Esophagus (tissue), 2 donors: ENCODE results near the gene SGSM1. TPM values are rescaled to one million over a fixed set of nuclear protein-coding genes. Genes with fewer than 3 reads are reported as not detected.

ENCODE experiments used
- H3K27ac ChIP-seq, 2 donors: one replicate each; pipeline ENCODE4 v1.5.1; 2013; ENCODE audit warnings: low read depth in 2 of 2, mild to moderate bottlenecking in 2 of 2, inconsistent platforms in 1 of 2, low read length in 1 of 2, moderate library complexity in 1 of 2
- H3K27me3 ChIP-seq, 2 donors: one replicate each; pipeline ENCODE4 v1.6.1; 2013; ENCODE audit warnings: low read length in 2 of 2, control low read depth in 1 of 2, mild to moderate bottlenecking in 1 of 2; ENCODE audit not compliant: insufficient read depth in 2 of 2, control insufficient read depth in 1 of 2
- H3K36me3 ChIP-seq, 2 donors: one replicate each; pipeline ENCODE4 v1.6.1; 2013; ENCODE audit warnings: low read length in 1 of 2; ENCODE audit not compliant: control insufficient read depth in 2 of 2, insufficient read depth in 2 of 2
- H3K4me1 ChIP-seq, 2 donors: one replicate each; pipeline ENCODE4 v1.6.1; 2013; ENCODE audit warnings: low read length in 1 of 2; ENCODE audit not compliant: control insufficient read depth in 2 of 2, insufficient read depth in 2 of 2
- H3K4me3 ChIP-seq, 2 donors: one replicate each; pipeline ENCODE4 v1.5.1; 2013; ENCODE audit warnings: low read length in 2 of 2, mild to moderate bottlenecking in 2 of 2, low read depth in 1 of 2, moderate library complexity in 1 of 2
- H3K9me3 ChIP-seq, 2 donors: one replicate each; pipeline ENCODE4 v1.6.1; 2013; ENCODE audit warnings: mild to moderate bottlenecking in 2 of 2, low read depth in 1 of 2, low read length in 1 of 2, moderate library complexity in 1 of 2; ENCODE audit not compliant: control insufficient read depth in 2 of 2, insufficient read depth in 1 of 2
- WGBS, 2 donors: extraction: QIAGEN DNeasy Blood & Tissue Kit; methylation state at CpG; one replicate each; pipeline ENCODE4 v1.1.7; 2013; 5-methylcytosine and 5-hydroxymethylcytosine counted together
- polyA plus RNA-seq, 2 donors: library from polyadenylated mRNA; stranded (reverse); fragments of 200-250 nt; gene quantifications; one replicate each; pipeline ENCODE4 v1.2.3, GENCODE V29; 2013
- donor health status: healthy with polysubstance abuse.
- donor health status: Bipolar disorder and iron deficiency.

SGSM1 gene
- polyA plus RNA-seq, 2 donors: 0.14 to 0.16 TPM

GRCh38 chr22:24806663-24807001, 621 bp downstream of the SGSM1 start:
- Histone ChIP-seq H3K36me3 (no peaks in the 10 kb centered on the region), H3K4me3 (peak overlapping the region; percentile 52 to 55), H3K9me3 (no peaks in the 10 kb centered on the region), H3K27ac (peak overlapping the region in 1 of 2 donors; percentile 54), H3K4me1 (peaks cover 2 to 7% of the 10 kb centered on the region in 2 donors), H3K27me3 (no peaks in the 10 kb centered on the region)
- WGBS, 2 donors: 32 to 33% methylated on average over 8 to 11 of the region's 11 CpGs

GRCh38 chr22:24807284-24807950, 1.4 kb downstream of the SGSM1 start:
- H3K4me3 ChIP-seq: no peak overlapping the region
- no peaks in the 10 kb centered on the region for H3K27me3 ChIP-seq
- H3K4me1 ChIP-seq: peaks cover 2 to 7% of the 10 kb centered on the region in 2 donors
- 48 to 58% methylated on average over 10 to 11 of the region's 11 CpGs for WGBS, 2 donors
- H3K9me3 ChIP-seq: no peaks in the 10 kb centered on the region
- H3K36me3 ChIP-seq: no peaks in the 10 kb centered on the region
- no peak overlapping the region for H3K27ac ChIP-seq

GRCh38 chr22:24809331-24809730, 3.3 kb downstream of the SGSM1 start:
- Histone ChIP-seq H3K9me3 (no peaks in the 10 kb centered on the region), H3K4me3 (no peak overlapping the region), H3K27me3 (no peaks in the 10 kb centered on the region), H3K27ac (no peak overlapping the region), H3K4me1 (peaks cover 4 to 7% of the 10 kb centered on the region in 2 donors), H3K36me3 (no peaks in the 10 kb centered on the region)
- 38 to 48% methylated on average over 2 of the region's 2 CpGs for WGBS, 2 donors

GRCh38 chr22:24810043-24810749, 4.2 kb downstream of the SGSM1 start:
- Histone ChIP-seq H3K36me3 (no peaks in the 10 kb centered on the region), H3K27me3 (no peaks in the 10 kb centered on the region), H3K9me3 (peaks cover 0 to under 1% of the 10 kb centered on the region in 2 donors), H3K27ac (peak overlapping the region in 1 of 2 donors; percentile 34), H3K4me1 (peaks cover 4 to 7% of the 10 kb centered on the region in 2 donors), H3K4me3 (no peak overlapping the region)
- 56 to 64% methylated on average over 14 of the region's 14 CpGs for WGBS, 2 donors

GRCh38 chr22:24812950-24813775, 7.2 kb downstream of the SGSM1 start:
- Histone ChIP-seq H3K27me3 (no peaks in the 10 kb centered on the region), H3K9me3 (peaks cover 0 to 8% of the 10 kb centered on the region in 2 donors), H3K36me3 (no peaks in the 10 kb centered on the region), H3K27ac (no peak overlapping the region), H3K4me3 (no peak overlapping the region), H3K4me1 (peaks cover 0 to 4% of the 10 kb centered on the region in 2 donors)
- 65 to 77% methylated on average over 13 of the region's 13 CpGs for WGBS, 2 donors

GRCh38 chr22:24813861-24814770, 8.1 kb downstream of the SGSM1 start:
- peaks cover 0 to 8% of the 10 kb centered on the region in 2 donors for H3K9me3 ChIP-seq
- H3K36me3 ChIP-seq: no peaks in the 10 kb centered on the region
- WGBS, 2 donors: 79 to 87% methylated on average over 9 of the region's 9 CpGs
- H3K27ac ChIP-seq: no peak overlapping the region
- H3K4me3 ChIP-seq: no peak overlapping the region
- peaks cover 0 to 4% of the 10 kb centered on the region in 2 donors for H3K4me1 ChIP-seq
- H3K27me3 ChIP-seq: no peaks in the 10 kb centered on the region

GRCh38 chr22:24816806-24817205, 10.8 kb downstream of the SGSM1 start:
- H3K4me3 ChIP-seq: no peak overlapping the region
- H3K36me3 ChIP-seq: no peaks in the 10 kb centered on the region
- 62 to 72% methylated on average over 4 of the region's 4 CpGs for WGBS, 2 donors
- H3K9me3 ChIP-seq: peaks cover 0 to 8% of the 10 kb centered on the region in 2 donors
- H3K27ac ChIP-seq: no peak overlapping the region
- H3K27me3 ChIP-seq: no peaks in the 10 kb centered on the region
- peaks cover 0 to 5% of the 10 kb centered on the region in 2 donors for H3K4me1 ChIP-seq

GRCh38 chr22:24819487-24819886, 13.5 kb downstream of the SGSM1 start:
- Histone ChIP-seq H3K27ac (no peak overlapping the region), H3K9me3 (peaks cover 0 to 8% of the 10 kb centered on the region in 2 donors), H3K4me3 (no peak overlapping the region), H3K4me1 (peaks cover 0 to 3% of the 10 kb centered on the region in 2 donors), H3K27me3 (no peaks in the 10 kb centered on the region), H3K36me3 (no peaks in the 10 kb centered on the region)
- 31 to 50% methylated on average over 2 of the region's 2 CpGs for WGBS, 2 donors
